ENCODE data around the gene RASSF3. TPM values are rescaled to one million over a fixed set of nuclear protein-coding genes. Genes with fewer than 3 reads are reported as not detected.
A peak's percentile ranks its signal among the peaks of the same experiment; 100 is the strongest.

The RASSF3 gene
- total and polyA plus RNA-seq, 10 of the 15 experiments (the other 5 are each of a cell fraction or from before 2014, with no cell fraction given), result 6.9 to 62.4 (median 30.3) TPM

GRCh38 chr12:64625243-64626077, 15.2 kb downstream of the RASSF3 start (continued):
- no peak for TF ChIP-seq LARP7 (IDR thresholded peaks at IDR 0.05)
- no peak; the same call in 1 of the 2 replicates for TF ChIP-seq CHD4 (IDR thresholded peaks at IDR 0.05)
- TF ChIP-seq RELA (IDR thresholded peaks at IDR 0.05; ENCODE audit: borderline replicate concordance, partially characterized antibody), result no peak
- TF ChIP-seq ATF3 (IDR thresholded peaks at IDR 0.05; ENCODE audit: borderline replicate concordance, extremely low read depth, low read depth, low read length), result no peak
- no peak for TF ChIP-seq MAX (IDR thresholded peaks at IDR 0.05; ENCODE audit: low read depth, low read length)
- TF ChIP-seq STAT3 (IDR thresholded peaks at IDR 0.05; ENCODE audit: low read depth, low read length), result no peak
- TF ChIP-seq TARDBP (IDR thresholded peaks at IDR 0.05; ENCODE audit: borderline replicate concordance), result no peak
- TF ChIP-seq EP300 (IDR thresholded peaks at IDR 0.05; ENCODE audit: borderline replicate concordance in 1 of 2, control insufficient read depth in 1 of 2, low read depth in 2 of 2, low read length in 2 of 2), result peak in 1 of 2 experiments; percentile 76; a peak in 2 of 4 replicates
- TF ChIP-seq ELK1 (IDR thresholded peaks at IDR 0.05; ENCODE audit: low read depth, low read length), result no peak
- TF ChIP-seq HDAC6 (IDR thresholded peaks at IDR 0.05; ENCODE audit: unreplicated experiment), result no peak
- no peak for TF ChIP-seq CEBPZ (IDR thresholded peaks at IDR 0.05; ENCODE audit: low read depth, low read length)
- TF ChIP-seq PBX3 (IDR thresholded peaks at IDR 0.05; ENCODE audit: insufficient replicate concordance, low read depth, low read length), result no peak
- TF ChIP-seq SREBF1 (IDR thresholded peaks at IDR 0.05; ENCODE audit: low read length), result no peak
- 0 out of 2 replicates have a peak, but pooled peaks have one; percentile 18 for TF ChIP-seq RCOR1 (conservative IDR thresholded peaks at IDR 0.05; ENCODE audit: low read depth, low read length)
- no peak; the same call in 1 of the 2 replicates for TF ChIP-seq POLR2AphosphoS5 (IDR thresholded peaks at IDR 0.05; ENCODE audit: low read length)
- TF ChIP-seq JUND (IDR thresholded peaks at IDR 0.05; ENCODE audit: low read depth, low read length), result no peak
- TF ChIP-seq ZNF24 (IDR thresholded peaks at IDR 0.05), result no peak
- TF ChIP-seq CBFB (IDR thresholded peaks at IDR 0.05; ENCODE audit: low read depth), result no peak
- no peak for TF ChIP-seq MYC (IDR thresholded peaks at IDR 0.05; ENCODE audit: insufficient read depth, insufficient read length, insufficient replicate concordance, low read length, severe bottlenecking)
- TF ChIP-seq NR2C2 (IDR thresholded peaks at IDR 0.05; ENCODE audit: borderline replicate concordance, control insufficient read depth, insufficient read length, low read depth), result no peak
- TF ChIP-seq NFIC (IDR thresholded peaks at IDR 0.05; ENCODE audit: low read depth, low read length), result peak; percentile 59; the same call in 1 of the 2 replicates
- TF ChIP-seq ZBED1 (IDR thresholded peaks at IDR 0.05; ENCODE audit: borderline replicate concordance), result no peak
